Endodermal cell (in vitro differentiated cells): ENCODE measurements around the gene IL6R. TPM values are rescaled to one million over a fixed set of nuclear protein-coding genes. Genes with fewer than 3 reads are reported as not detected.

Experiments used
- DNase-seq: peaks from one replicate; pipeline ENCODE4 v3.0.0-alpha.2; 2017
- H3K27ac ChIP-seq: 2 replicates; pipeline ENCODE4 v1.5.1; 2013; ENCODE audit warnings: mild to moderate bottlenecking, low read depth, low read length, moderate library complexity
- H3K27me3 ChIP-seq: 2 replicates; pipeline ENCODE4 v1.6.1; 2013; ENCODE audit warnings: mild to moderate bottlenecking, low read length, moderate library complexity; ENCODE audit not compliant: insufficient read depth, control insufficient read depth, poor library complexity, severe bottlenecking
- H3K36me3 ChIP-seq: 2 replicates; pipeline ENCODE4 v1.7.0; 2013; ENCODE audit warnings: mild to moderate bottlenecking, low read length, moderate library complexity; ENCODE audit not compliant: control insufficient read depth, insufficient read depth
- H3K4me1 ChIP-seq: one replicate; pipeline ENCODE4 v1.7.0; 2013; ENCODE audit warnings: low read length; ENCODE audit not compliant: control insufficient read depth, insufficient read depth
- H3K4me3 ChIP-seq: 2 replicates; pipeline ENCODE4 v1.5.1; 2013; ENCODE audit warnings: mild to moderate bottlenecking, low read length, moderate library complexity
- H3K9ac ChIP-seq: 2 replicates; pipeline ENCODE4 v1.6.1; 2013; ENCODE audit warnings: mild to moderate bottlenecking, low read length, moderate library complexity; ENCODE audit not compliant: poor library complexity, severe bottlenecking; ENCODE audit errors: extremely low read depth
- H3K9me3 ChIP-seq: 2 replicates; pipeline ENCODE4 v1.6.1; 2013; ENCODE audit warnings: mild to moderate bottlenecking, low read length, moderate library complexity; ENCODE audit not compliant: control insufficient read depth
- H3K27ac Mint-ChIP-seq: 2 replicates; pipeline ENCODE4 v1.8.0; 2020; ENCODE audit warnings: mixed read lengths
- H3K27me3 Mint-ChIP-seq: 2 replicates; pipeline ENCODE4 v1.8.0; 2021; ENCODE audit warnings: mild to moderate bottlenecking, mixed read lengths; ENCODE audit not compliant: insufficient read depth
- H3K36me3 Mint-ChIP-seq: 2 replicates; pipeline ENCODE4 v1.8.0; 2020; ENCODE audit warnings: low read depth, mixed read lengths
- H3K4me1 Mint-ChIP-seq: 2 replicates; pipeline ENCODE4 v1.8.0; 2020; ENCODE audit warnings: mixed read lengths
- H3K4me3 Mint-ChIP-seq: 2 replicates; pipeline ENCODE4 v1.8.0; 2020; ENCODE audit warnings: mild to moderate bottlenecking, moderate library complexity, mixed read lengths
- H3K9me3 Mint-ChIP-seq: 2 replicates; pipeline ENCODE4 v1.8.0; 2020; ENCODE audit warnings: mild to moderate bottlenecking, mixed read lengths
- CTCF ChIP-seq: fragments of 200-600 bp; sonication (generic); conservative IDR thresholded peaks from 2 replicates; pipeline ENCODE4 v1.5.0; 2021; ENCODE audit warnings: antibody characterized with exemption, mild to moderate bottlenecking
- WGBS, 2 experiments: methylation state at CpG; one replicate each; pipeline versions ENCODE4 v1.1.5 to v1.1.7; 2013; ENCODE audit warnings: missing lambda C conversion rate in 2 of 2, mixed read lengths in 1 of 2; ENCODE audit not compliant: insufficient coverage in 1 of 2, insufficient read length in 1 of 2; 5-methylcytosine and 5-hydroxymethylcytosine counted together
- total RNA-seq, 2 donors: library from RNA; stranded (reverse); fragmentation: NEBNext Ultra II Directional in 1 of 2; extraction: Animal tissue kit (Norgen Biotek cat#: 25700) in 1 of 2; gene quantifications; 2 replicates in 1 of 2; 3 replicates in 1 of 2; pipeline ENCODE4 v1.2.1, GENCODE V29; 2021

Gene IL6R
- total RNA-seq, 2 donors from 2014 or later, result 0.77 to 1.0 TPM

DNA sequence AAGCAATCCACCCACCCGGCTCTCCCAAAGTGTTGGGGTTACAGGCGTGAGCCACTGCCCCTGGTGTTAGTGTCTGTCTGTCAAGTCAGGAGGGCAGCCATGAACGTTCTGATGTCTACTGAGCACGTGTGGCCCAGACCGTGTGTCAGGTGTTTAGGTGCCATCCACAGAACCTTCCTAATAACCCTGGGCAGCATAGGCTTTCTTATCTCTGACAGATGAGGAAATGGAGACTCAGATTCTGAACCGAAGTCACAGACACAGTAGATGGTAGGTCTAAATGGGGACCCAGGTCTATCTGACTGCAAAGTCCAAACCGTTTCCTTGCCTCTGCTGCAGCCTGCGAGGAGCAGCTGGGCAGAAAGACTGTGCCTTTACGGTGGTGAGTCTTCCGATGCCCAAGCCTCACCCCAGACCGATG is 622 bp upstream of the IL6R start:
- Histone ChIP-seq H3K27ac (no peak overlapping the region), H3K9me3 (no peaks in the 10 kb centered on the region), H3K4me1 (peaks cover 15% of the 10 kb centered on the region), H3K9ac (no peak overlapping the region), H3K36me3 (no peaks in the 10 kb centered on the region), H3K27me3 (peaks cover 48% of the 10 kb centered on the region), H3K4me3 (peak overlapping the region; percentile 79)
- Mint-ChIP-seq H3K36me3 (no peaks in the 10 kb centered on the region), H3K9me3 (no peaks in the 10 kb centered on the region), H3K27me3 (peaks cover 51% of the 10 kb centered on the region), H3K27ac (no peak overlapping the region), H3K4me1 (peaks cover 15% of the 10 kb centered on the region), H3K4me3 (peak overlapping the region; percentile 52)
- peak; percentile 52 for DNase-seq
- no peak for TF ChIP-seq CTCF
- WGBS, 2 experiments, result 78 to 79% methylated on average over 9 to 11 of the region's 11 CpGs

DNA sequence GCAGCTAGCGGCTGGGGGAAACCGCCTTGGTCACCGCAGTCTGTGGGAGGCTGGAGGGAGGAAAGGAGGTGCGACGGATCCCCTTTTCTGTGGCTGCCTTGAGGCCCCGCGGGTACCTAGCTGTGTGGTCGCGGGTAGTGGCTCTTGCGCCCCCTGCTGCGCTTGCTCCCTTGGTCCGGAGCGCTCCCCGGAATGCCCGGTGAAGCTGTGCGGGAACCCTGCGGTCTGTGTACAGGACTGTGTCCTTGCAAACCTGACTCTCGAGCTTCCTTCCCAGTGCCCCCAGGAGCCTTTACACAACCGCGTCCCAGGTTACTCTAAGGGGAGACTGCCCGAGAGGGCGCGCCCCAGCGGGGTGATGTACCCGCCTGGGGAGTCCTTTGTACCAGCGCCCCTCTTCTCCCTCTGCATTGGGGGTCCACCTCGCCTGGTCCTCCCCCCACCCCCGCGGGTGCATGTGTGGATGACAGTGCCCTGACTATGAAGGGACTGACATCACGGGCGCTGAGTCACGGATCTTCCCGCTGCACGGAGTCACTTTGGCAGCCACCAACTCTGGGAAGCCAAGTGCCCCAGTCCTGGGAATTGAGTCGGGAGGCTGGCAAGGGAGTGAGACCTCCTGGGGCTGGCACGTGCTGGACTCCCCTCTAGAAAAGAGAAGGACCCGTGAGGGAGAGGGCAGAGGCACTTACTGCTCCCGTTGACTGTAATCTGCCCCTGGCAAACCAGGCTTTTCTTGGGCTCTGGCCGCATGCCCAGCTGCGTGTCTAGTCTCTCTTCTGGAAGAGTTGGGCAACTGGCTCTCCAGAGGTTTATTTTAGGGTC is 816 bp downstream of the IL6R start:
- no peaks in the 10 kb centered on the region for H3K36me3 ChIP-seq
- H3K4me1 ChIP-seq, result peaks cover 19% of the 10 kb centered on the region
- H3K27me3 ChIP-seq, result peaks cover 48% of the 10 kb centered on the region
- no peaks in the 10 kb centered on the region for H3K9me3 ChIP-seq
- Mint-ChIP-seq H3K27ac (no peak overlapping the region), H3K4me1 (peaks cover 17% of the 10 kb centered on the region), H3K27me3 (peaks cover 51% of the 10 kb centered on the region), H3K36me3 (no peaks in the 10 kb centered on the region), H3K9me3 (no peaks in the 10 kb centered on the region), H3K4me3 (peak overlapping the region; percentile 52)
- H3K4me3 ChIP-seq, result peak overlapping the region; percentile 79
- no peak for TF ChIP-seq CTCF
- WGBS, 2 experiments, result 16 to 18% methylated on average over 15 to 40 of the region's 40 CpGs
- H3K9ac ChIP-seq, result peak overlapping the region; percentile 38
- DNase-seq, result peak; percentile 74
- H3K27ac ChIP-seq, result no peak overlapping the region

GRCh38 chr1:154406572-154406879 is 1.4 kb downstream of the IL6R start:
- no peak for TF ChIP-seq CTCF
- Histone ChIP-seq H3K36me3 (no peaks in the 10 kb centered on the region), H3K9me3 (no peaks in the 10 kb centered on the region), H3K4me1 (peaks cover 19% of the 10 kb centered on the region), H3K4me3 (peak overlapping the region; percentile 79), H3K9ac (no peak overlapping the region), H3K27me3 (peaks cover 48% of the 10 kb centered on the region), H3K27ac (no peak overlapping the region)
- H3K27ac Mint-ChIP-seq, result no peak overlapping the region
- no peaks in the 10 kb centered on the region for H3K36me3 Mint-ChIP-seq
- H3K9me3 Mint-ChIP-seq, result no peaks in the 10 kb centered on the region
- DNase-seq, result no peak
- peaks cover 17% of the 10 kb centered on the region for H3K4me1 Mint-ChIP-seq
- peak overlapping the region; percentile 52 for H3K4me3 Mint-ChIP-seq
- peaks cover 51% of the 10 kb centered on the region for H3K27me3 Mint-ChIP-seq
